Tibial nerve (tissue), 4 donors: ENCODE measurements around the gene PHACTR1.

Source experiments
- EP300 ChIP-seq, 2 donors: sonication (generic); formaldehyde crosslinking; IDR thresholded peaks; one replicate each; pipeline ENCODE4 v1.6.1; 2017; ENCODE audit warnings: antibody characterized with exemption in 2 of 2, mild to moderate bottlenecking in 1 of 2
- TF ChIP-seq, protein P1 (sequence below), 5 experiments: fragments of 200-600 bp in 3 of 5; fragments of 450-650 bp in 2 of 5; sonication (generic) in 3 of 5; IDR thresholded peaks; one replicate each; pipeline ENCODE4 v1.5.1; 2016 to 2019; ENCODE audit warnings: antibody characterized with exemption in 5 of 5, mild to moderate bottlenecking in 3 of 5, moderate library complexity in 2 of 5

DNA sequence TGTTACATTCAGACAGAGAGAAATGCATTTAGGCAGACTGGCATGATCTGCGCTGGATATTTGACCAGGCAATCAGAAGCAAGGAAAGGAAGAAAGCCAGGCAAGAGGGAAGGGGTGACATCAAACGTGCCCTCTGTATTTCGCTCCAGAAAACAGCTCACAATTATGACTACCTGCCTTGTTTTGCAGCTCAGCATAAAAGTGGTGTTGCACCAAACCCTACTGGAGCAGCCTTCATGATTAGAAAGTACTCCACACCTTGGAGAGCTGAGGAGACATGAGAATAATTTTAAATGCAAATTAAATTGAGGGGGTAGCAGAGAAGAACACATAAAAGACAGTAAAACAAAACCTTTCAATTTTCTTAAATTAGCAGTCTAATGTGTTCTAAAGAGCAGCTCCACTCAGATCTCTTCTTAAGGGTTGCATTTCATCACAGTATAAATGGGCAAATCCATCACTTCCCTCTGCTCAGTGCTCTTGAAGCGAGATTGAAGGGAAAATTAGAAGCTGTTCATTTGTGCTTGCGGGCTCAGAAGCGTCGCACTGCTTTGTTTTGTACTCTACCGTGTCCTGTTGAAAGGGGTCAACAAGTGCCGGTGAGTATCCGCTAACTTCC is at the start of gene PHACTR1:
- TF ChIP-seq, protein P1, sequence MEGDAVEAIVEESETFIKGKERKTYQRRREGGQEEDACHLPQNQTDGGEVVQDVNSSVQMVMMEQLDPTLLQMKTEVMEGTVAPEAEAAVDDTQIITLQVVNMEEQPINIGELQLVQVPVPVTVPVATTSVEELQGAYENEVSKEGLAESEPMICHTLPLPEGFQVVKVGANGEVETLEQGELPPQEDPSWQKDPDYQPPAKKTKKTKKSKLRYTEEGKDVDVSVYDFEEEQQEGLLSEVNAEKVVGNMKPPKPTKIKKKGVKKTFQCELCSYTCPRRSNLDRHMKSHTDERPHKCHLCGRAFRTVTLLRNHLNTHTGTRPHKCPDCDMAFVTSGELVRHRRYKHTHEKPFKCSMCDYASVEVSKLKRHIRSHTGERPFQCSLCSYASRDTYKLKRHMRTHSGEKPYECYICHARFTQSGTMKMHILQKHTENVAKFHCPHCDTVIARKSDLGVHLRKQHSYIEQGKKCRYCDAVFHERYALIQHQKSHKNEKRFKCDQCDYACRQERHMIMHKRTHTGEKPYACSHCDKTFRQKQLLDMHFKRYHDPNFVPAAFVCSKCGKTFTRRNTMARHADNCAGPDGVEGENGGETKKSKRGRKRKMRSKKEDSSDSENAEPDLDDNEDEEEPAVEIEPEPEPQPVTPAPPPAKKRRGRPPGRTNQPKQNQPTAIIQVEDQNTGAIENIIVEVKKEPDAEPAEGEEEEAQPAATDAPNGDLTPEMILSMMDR (IDR thresholded peaks at IDR 0.05), result no peak
- no peak for TF ChIP-seq EP300 (IDR thresholded peaks at IDR 0.05)
